IMR-90 (cell line): ENCODE data around the gene PRPF6. TPM values are rescaled to one million over a fixed set of nuclear protein-coding genes. Genes with fewer than 3 reads are reported as not detected.

Experiments used
- ATAC-seq: fragments of 200-7000 bp; cut with Tn5 transposase; 2 replicates; pipeline ENCODE4 v1.9.1; 2020; ENCODE audit warnings: low read depth, mild to moderate bottlenecking, moderate library complexity
- BruUV-seq: library from RNA; stranded (reverse); fragments of 400-500 nt; replicated peaks from 2 replicates; lab custom pipeline; 2021; lab: Mats Ljungman, UMichigan
- CTCF ChIA-PET: fragments of 300-600 bp; formaldehyde crosslinking; extraction: SDS; loops from one replicate; lab custom pipeline; 2021; ENCODE audit warnings: antibody characterized with exemption; lab: Yijun Ruan, JAX
- POLR2A ChIA-PET: fragments of 300-600 bp; sonication (Branson Sonifier 250); formaldehyde crosslinking; loops from one replicate; lab custom pipeline; 2022; ENCODE audit warnings: antibody characterized with exemption; ENCODE audit not compliant: unreplicated experiment; lab: Charles Lee
- DNase-seq: peaks from one replicate; pipeline ENCODE4 v3.0.0; 2013
- H2AFZ ChIP-seq: replicated peaks from 2 replicates; pipeline ENCODE3; 2013; ENCODE audit warnings: low read length, mild to moderate bottlenecking; ENCODE audit not compliant: poor library complexity
- H2AK5ac ChIP-seq: 2 replicates; pipeline ENCODE4 v1.6.1; 2013; ENCODE audit warnings: low read depth, low read length, inconsistent platforms
- H2AK9ac ChIP-seq: replicated peaks from 2 replicates; pipeline ENCODE3; 2013; ENCODE audit warnings: mild to moderate bottlenecking, low read depth, low read length, moderate library complexity; ENCODE audit not compliant: poor library complexity
- H2BK120ac ChIP-seq: 2 replicates; pipeline ENCODE4 v1.6.1; 2013; ENCODE audit warnings: low read depth, low read length, inconsistent platforms
- H2BK15ac ChIP-seq: 3 replicates; pipeline ENCODE4 v1.6.1; 2013; ENCODE audit warnings: low read depth, low read length, inconsistent platforms
- H2BK20ac ChIP-seq: 2 replicates; pipeline ENCODE4 v1.6.1; 2013; ENCODE audit warnings: low read depth, mild to moderate bottlenecking, inconsistent platforms, low read length, moderate library complexity
- H2BK5ac ChIP-seq: 2 replicates; pipeline ENCODE4 v1.6.1; 2013; ENCODE audit warnings: mild to moderate bottlenecking, low read depth, low read length, inconsistent platforms; ENCODE audit not compliant: poor library complexity, severe bottlenecking
- H3K14ac ChIP-seq: replicated peaks from 2 replicates; pipeline ENCODE4 v1.6.1; 2013; ENCODE audit warnings: low read depth, low read length, inconsistent platforms
- H3K18ac ChIP-seq: 2 replicates; pipeline ENCODE4 v1.6.1; 2013; ENCODE audit warnings: low read depth, low read length, control low read depth
- H3K23ac ChIP-seq: 2 replicates; pipeline ENCODE4 v1.6.1; 2013; ENCODE audit warnings: low read depth, low read length, inconsistent platforms
- H3K27ac ChIP-seq: 2 replicates; pipeline ENCODE4 v1.5.1; 2013; ENCODE audit warnings: mild to moderate bottlenecking, control low read depth, low read length; ENCODE audit not compliant: insufficient read depth
- H3K27me3 ChIP-seq: 2 replicates; pipeline ENCODE4 v1.6.1; 2013; ENCODE audit warnings: low read length; ENCODE audit not compliant: control insufficient read depth, insufficient read depth
- H3K36me3 ChIP-seq: 2 replicates; pipeline ENCODE4 v1.6.1; 2013; ENCODE audit warnings: low read length, mixed read lengths; ENCODE audit not compliant: control insufficient read depth, insufficient read depth
- H3K4ac ChIP-seq: 2 replicates; pipeline ENCODE4 v1.6.1; 2013; ENCODE audit warnings: low read depth, low read length, inconsistent platforms
- H3K4me1 ChIP-seq: 2 replicates; pipeline ENCODE4 v1.6.1; 2013; ENCODE audit warnings: low read length, mixed read lengths; ENCODE audit not compliant: control insufficient read depth, insufficient read depth
- H3K4me2 ChIP-seq: 2 replicates; pipeline ENCODE4 v1.6.1; 2013; ENCODE audit warnings: low read depth, mild to moderate bottlenecking, control low read depth, low read length, moderate library complexity
- H3K4me3 ChIP-seq: 2 replicates; pipeline ENCODE4 v1.5.1; 2013; ENCODE audit warnings: low read depth, mild to moderate bottlenecking, control low read depth, low read length, moderate library complexity; ENCODE audit not compliant: insufficient read depth
- H3K56ac ChIP-seq: 2 replicates; pipeline ENCODE4 v1.6.1; 2013; ENCODE audit warnings: low read length, inconsistent platforms; ENCODE audit not compliant: insufficient read depth; ENCODE audit errors: extremely low read depth
- H3K79me1 ChIP-seq, 2 experiments: 2 replicates each; pipeline ENCODE4 v1.6.1; 2013; ENCODE audit warnings: low read length in 2 of 2, inconsistent platforms in 1 of 2, low read depth in 1 of 2
- H3K9ac ChIP-seq: 2 replicates; pipeline ENCODE4 v1.6.1; 2013; ENCODE audit warnings: low read depth, low read length, control low read depth
- H3K9me1 ChIP-seq: 2 replicates; pipeline ENCODE4 v1.6.1; 2013; ENCODE audit warnings: low read length, inconsistent platforms; ENCODE audit not compliant: insufficient read depth
- H3K9me3 ChIP-seq: 2 replicates; pipeline ENCODE4 v1.6.1; 2013; ENCODE audit warnings: low read length; ENCODE audit not compliant: control insufficient read depth, insufficient read depth
- H4K20me1 ChIP-seq: 2 replicates; pipeline ENCODE4 v1.6.1; 2013; ENCODE audit warnings: low read length, inconsistent platforms; ENCODE audit not compliant: insufficient read depth
- H4K5ac ChIP-seq: 2 replicates; pipeline ENCODE4 v1.6.1; 2013; ENCODE audit warnings: mild to moderate bottlenecking, low read depth, low read length, control low read depth
- H4K8ac ChIP-seq, 2 experiments: 2 replicates each; pipeline ENCODE4 v1.6.1; 2013; ENCODE audit warnings: low read depth in 2 of 2, low read length in 2 of 2, control low read depth in 1 of 2, inconsistent platforms in 1 of 2
- H4K91ac ChIP-seq: 2 replicates; pipeline ENCODE4 v1.6.1; 2013; ENCODE audit warnings: low read depth, low read length, inconsistent platforms; ENCODE audit not compliant: insufficient read depth
- BHLHE40 ChIP-seq: fragments of 150-350 bp; IDR thresholded peaks from 2 replicates; pipeline ENCODE4 v1.6.1; 2016; ENCODE audit warnings: mild to moderate bottlenecking, low read depth, low read length
- CEBPB ChIP-seq: IDR thresholded peaks from 2 replicates; pipeline ENCODE4 v1.6.1; 2012; ENCODE audit warnings: low read depth, low read length, improper control_type of control experiment
- CHD1 ChIP-seq: IDR thresholded peaks from 2 replicates; pipeline ENCODE4 v1.6.1; 2012; ENCODE audit warnings: low read depth, low read length, improper control_type of control experiment
- CTCF ChIP-seq: conservative IDR thresholded peaks from 2 replicates; pipeline ENCODE4 v1.5.1; 2012; ENCODE audit warnings: mild to moderate bottlenecking, low read depth, low read length, improper control_type of control experiment
- ELK1 ChIP-seq: fragments of 150-350 bp; IDR thresholded peaks from 2 replicates; pipeline ENCODE4 v1.6.1; 2016; ENCODE audit warnings: low read depth, mild to moderate bottlenecking, low read length, moderate library complexity, borderline replicate concordance
- FOS ChIP-seq: fragments of 150-350 bp; IDR thresholded peaks from 2 replicates; pipeline ENCODE4 v1.6.1; 2016; ENCODE audit warnings: low read depth, low read length
- MAFK ChIP-seq: IDR thresholded peaks from 2 replicates; pipeline ENCODE4 v1.6.1; 2012; ENCODE audit warnings: low read depth, low read length, improper control_type of control experiment
- MAZ ChIP-seq: IDR thresholded peaks from 2 replicates; pipeline ENCODE4 v1.6.1; 2012; ENCODE audit warnings: low read depth, mild to moderate bottlenecking, low read length, improper control_type of control experiment, moderate library complexity, borderline replicate concordance
- MXI1 ChIP-seq: IDR thresholded peaks from 2 replicates; pipeline ENCODE4 v1.6.1; 2012; ENCODE audit warnings: low read depth, mild to moderate bottlenecking, low read length, moderate library complexity, borderline replicate concordance
- NFE2L2 ChIP-seq: fragments of 150-350 bp; IDR thresholded peaks from 2 replicates; pipeline ENCODE4 v1.6.1; 2016; ENCODE audit warnings: low read depth, mild to moderate bottlenecking, low read length
- POLR2A ChIP-seq: IDR thresholded peaks from 2 replicates; pipeline ENCODE4 v1.6.1; 2012; ENCODE audit warnings: mild to moderate bottlenecking, low read depth, low read length
- RAD21 ChIP-seq: IDR thresholded peaks from 2 replicates; pipeline ENCODE4 v1.6.1; 2012; ENCODE audit warnings: low read length, improper control_type of control experiment
- RCOR1 ChIP-seq: IDR thresholded peaks from 2 replicates; pipeline ENCODE4 v1.6.1; 2012; ENCODE audit warnings: mild to moderate bottlenecking, low read length, improper control_type of control experiment; ENCODE audit not compliant: insufficient replicate concordance
- RFX5 ChIP-seq: IDR thresholded peaks from 2 replicates; pipeline ENCODE4 v1.8.0; 2012; ENCODE audit warnings: low read depth, mild to moderate bottlenecking, low read length, moderate library complexity
- USF2 ChIP-seq: fragments of 150-350 bp; IDR thresholded peaks from 2 replicates; pipeline ENCODE4 v1.6.1; 2017; ENCODE audit warnings: mild to moderate bottlenecking, antibody characterized with exemption, low read length, low read depth
- WGBS, 2 experiments: methylation state at CpG; one replicate each; pipeline versions ENCODE4 v1.1.5 to v1.1.7; 2013; ENCODE audit warnings: missing lambda C conversion rate in 2 of 2; ENCODE audit not compliant: insufficient read length in 1 of 2; ENCODE audit errors: extremely low coverage in 2 of 2; 5-methylcytosine and 5-hydroxymethylcytosine counted together
- dilution Hi-C: fragments of 300-500 bp; cut with HindIII; formaldehyde crosslinking; loops from one replicate; pipeline ENCODE4 v1.14.3; 2018; ENCODE audit warnings: low sequenced_read_pairs; ENCODE audit not compliant: unreplicated experiment
- in situ Hi-C: fragments of 300-500 bp; cut with MboI; formaldehyde crosslinking; loops from 3 replicates; pipeline ENCODE4 v1.14.3; 2019; ENCODE audit warnings: low sequenced_read_pairs, inconsistent platforms, mixed read lengths
- intact Hi-C: fragments of 100-400 bp; cut with micrococcal nuclease; formaldehyde crosslinking; loops from 2 replicates; pipeline ENCODE4 v1.10.0; 2022
- polyA plus RNA-seq, 3 experiments: library from polyadenylated mRNA; depleted of rRNA; stranded (reverse); fragments of >200 nt; gene quantifications; 2 replicates each; pipeline ENCODE4 v1.2.3, GENCODE V29; 2012; ENCODE audit warnings: low replicate concordance in 1 of 3
- total RNA-seq: library from RNA; depleted of rRNA; stranded (reverse); fragments of >200 nt; gene quantifications from 2 replicates; pipeline ENCODE4 v1.2.3, GENCODE V29; 2012

Gene PRPF6
- total and polyA plus RNA-seq, 2 of the 4 experiments (the other 2 are of a cell fraction), result 43.5 to 71.3 TPM

GRCh38 chr20:64077094-64077493 is 96.2 kb downstream of the PRPF6 start:
- Histone ChIP-seq H3K27me3 (peaks cover 4% of the 10 kb centered on the region; the same call in 1 of the 2 replicates), H3K4me3 (no peak overlapping the region), H4K91ac (no peak overlapping the region), H2BK5ac (no peak overlapping the region), H2AFZ (no peak overlapping the region), H4K20me1 (peaks cover 6% of the 10 kb centered on the region), H3K9me1 (no peaks in the 10 kb centered on the region), H2AK5ac (no peak overlapping the region), H4K5ac (no peak overlapping the region), H2BK120ac (no peak overlapping the region), H3K79me1 (peaks cover 6 to 8% of the 10 kb centered on the region in 2 experiments; a peak in 3 of 4 replicates), H3K4me1 (peaks cover 11% of the 10 kb centered on the region), H3K36me3 (peaks cover 21% of the 10 kb centered on the region; the same call in 1 of the 2 replicates), H3K14ac (no peak overlapping the region), H3K27ac (no peak overlapping the region), H4K8ac (no peak overlapping the region), H2BK20ac (no peak overlapping the region), H3K18ac (no peak overlapping the region), H3K4ac (no peak overlapping the region), H3K4me2 (no peak overlapping the region), H3K9me3 (no peaks in the 10 kb centered on the region), H3K9ac (no peak overlapping the region), H3K56ac (no peak overlapping the region), H3K23ac (no peak overlapping the region), H2BK15ac (no peak overlapping the region), H2AK9ac (peak overlapping the region; percentile 16)
- in situ Hi-C loops, result no loop called here
- ATAC-seq (no peak), DNase-seq (no peak)
- dilution Hi-C loops, result no loop called here
- ChIA-PET CTCF (no interaction called here), POLR2A (no interaction called here)
- no peak for TF ChIP-seq USF2
- no peak for TF ChIP-seq CEBPB
- TF ChIP-seq MAZ, result no peak
- TF ChIP-seq POLR2A, result no peak
- no peak for TF ChIP-seq MXI1
- no peak for TF ChIP-seq CTCF
- TF ChIP-seq CHD1, result no peak
- TF ChIP-seq BHLHE40, result no peak
- TF ChIP-seq FOS, result no peak
- no peak for TF ChIP-seq NFE2L2
- no peak for TF ChIP-seq ELK1
- TF ChIP-seq RCOR1, result no peak
- TF ChIP-seq RAD21, result no peak
- TF ChIP-seq MAFK, result no peak
- TF ChIP-seq RFX5, result no peak
- 100% methylated on average over 3 of the region's 8 CpGs; no CpG with 5 or more reads in 1 of the 2 experiments for WGBS, 2 experiments
- intact Hi-C loops, result no loop called here
- BruUV-seq, result no TSS peak
